HepG2 (cell line): ENCODE measurements around the gene HYCC2. TPM values are rescaled to one million over a fixed set of nuclear protein-coding genes. Genes with fewer than 3 reads are reported as not detected.

Experiments used
- AGO1 ChIP-seq: fragments of 200-400 bp; formaldehyde crosslinking; IDR thresholded peaks from 2 replicates; pipeline ENCODE4 v1.6.1; 2017; ENCODE audit warnings: mild to moderate bottlenecking, low read depth, low read length, moderate library complexity; ENCODE audit not compliant: poor library complexity, severe bottlenecking
- CBFB ChIP-seq: sonication (generic); formaldehyde crosslinking; IDR thresholded peaks from 2 replicates; pipeline ENCODE4 v1.4.0; 2020; ENCODE audit warnings: missing genetic modification reagents
- ESRRA ChIP-seq: sonication (generic); formaldehyde crosslinking; IDR thresholded peaks from 2 replicates; pipeline ENCODE4 v1.5.1; 2020; ENCODE audit warnings: mild to moderate bottlenecking, low read depth, missing genetic modification reagents
- FOXJ3 ChIP-seq: sonication (generic); formaldehyde crosslinking; IDR thresholded peaks from 2 replicates; pipeline ENCODE4 v1.4.0; 2020; ENCODE audit warnings: missing genetic modification reagents, mild to moderate bottlenecking, borderline replicate concordance
- FOXO1 ChIP-seq: sonication (generic); formaldehyde crosslinking; IDR thresholded peaks from 2 replicates; pipeline ENCODE4 v1.4.0; 2020; ENCODE audit warnings: missing genetic modification reagents
- HES4 ChIP-seq: sonication (generic); formaldehyde crosslinking; IDR thresholded peaks from 2 replicates; pipeline ENCODE4 v1.9.0; 2021; ENCODE audit warnings: mild to moderate bottlenecking, missing genetic modification reagents, borderline replicate concordance
- JUND ChIP-seq: sonication (generic); formaldehyde crosslinking; IDR thresholded peaks from 2 replicates; pipeline ENCODE4 v1.8.0; 2022; ENCODE audit warnings: mild to moderate bottlenecking, missing genetic modification reagents
- KLF13 ChIP-seq: sonication (generic); formaldehyde crosslinking; IDR thresholded peaks from 2 replicates; pipeline ENCODE4 v1.4.0; 2020; ENCODE audit warnings: mild to moderate bottlenecking, missing genetic modification reagents
- MIER2 ChIP-seq: IDR thresholded peaks from 2 replicates; pipeline ENCODE4 v1.6.1; 2016; ENCODE audit warnings: missing biosample characterization, missing genetic modification reagents
- NBN ChIP-seq: fragments of 450-650 bp; conservative IDR thresholded peaks from 2 replicates; pipeline ENCODE4 v1.6.1; 2017
- NFRKB ChIP-seq: fragments of 450-650 bp; IDR thresholded peaks from 2 replicates; pipeline ENCODE4 v1.6.1; 2017
- PTBP1 ChIP-seq: fragments of 200-400 bp; formaldehyde crosslinking; IDR thresholded peaks from 2 replicates; pipeline ENCODE4 v1.6.1; 2018; ENCODE audit warnings: low read length, low read depth; ENCODE audit not compliant: poor library complexity, severe bottlenecking
- RARA ChIP-seq: IDR thresholded peaks from 2 replicates; pipeline ENCODE4 v1.6.1; 2016; ENCODE audit warnings: missing genetic modification reagents, missing compliant biosample characterization
- TAF15 ChIP-seq: fragments of 200-400 bp; formaldehyde crosslinking; IDR thresholded peaks from one replicate; pipeline ENCODE4 v1.6.1; 2018; ENCODE audit warnings: mild to moderate bottlenecking, low read depth, low read length; ENCODE audit not compliant: poor library complexity, severe bottlenecking
- TSC22D2 ChIP-seq: sonication (generic); formaldehyde crosslinking; IDR thresholded peaks from 2 replicates; pipeline ENCODE4 v1.5.1; 2020; ENCODE audit warnings: missing genetic modification reagents, mild to moderate bottlenecking, borderline replicate concordance
- ZC3H4 ChIP-seq: sonication (generic); formaldehyde crosslinking; IDR thresholded peaks from 2 replicates; pipeline ENCODE4 v1.4.0; 2020; ENCODE audit warnings: missing genetic modification reagents, borderline replicate concordance
- ZFP62 ChIP-seq: sonication (generic); formaldehyde crosslinking; IDR thresholded peaks from 2 replicates; pipeline ENCODE4 v1.4.0; 2020; ENCODE audit warnings: missing genetic modification reagents
- ZNF460 ChIP-seq: sonication (generic); formaldehyde crosslinking; IDR thresholded peaks from 2 replicates; pipeline ENCODE4 v1.5.1; 2020; ENCODE audit warnings: missing genetic modification reagents, mild to moderate bottlenecking, borderline replicate concordance
- ZNF569 ChIP-seq: sonication (generic); formaldehyde crosslinking; IDR thresholded peaks from 2 replicates; pipeline ENCODE4 v1.5.0; 2020; ENCODE audit warnings: mild to moderate bottlenecking, missing genetic modification reagents, moderate library complexity, borderline replicate concordance
- ZSCAN5A ChIP-seq: sonication (generic); formaldehyde crosslinking; IDR thresholded peaks from 2 replicates; pipeline ENCODE4 v1.8.0; 2022; ENCODE audit warnings: mild to moderate bottlenecking, missing genetic modification reagents, borderline replicate concordance
- polyA plus RNA-seq, 8 experiments: library from polyadenylated mRNA; depleted of rRNA in 3 of 8; stranded (reverse) in 7 of 8; unstranded in 1 of 8; fragments of >200 nt; fragmentation: Illumina TruSeq in 4 of 8; extraction: Trizol in 4 of 8; gene quantifications; 2 replicates each; pipeline versions ENCODE4 v1.2.1 to v1.2.3, GENCODE V29; 2011 to 2016; ENCODE audit warnings: low read depth in 4 of 8, missing spikeins in 1 of 8, mixed read lengths in 1 of 8; ENCODE audit not compliant: insufficient read depth in 1 of 8
- total RNA-seq, 5 experiments: library from RNA; depleted of rRNA; stranded (reverse); fragments of >200 nt; fragmentation: Illumina TruSeq; extraction: Trizol; gene quantifications; 2 replicates each; pipeline ENCODE4 v1.2.3, GENCODE V29; 2016; ENCODE audit warnings: low read depth in 1 of 5
- TF ChIP-seq, protein P1 (sequence below): sonication (generic); formaldehyde crosslinking; IDR thresholded peaks from 2 replicates; pipeline ENCODE4 v1.4.0; 2020; ENCODE audit warnings: missing genetic modification reagents
- TF ChIP-seq, protein P2 (sequence below): sonication (generic); formaldehyde crosslinking; IDR thresholded peaks from 2 replicates; pipeline ENCODE4 v1.5.0; 2020; ENCODE audit warnings: mild to moderate bottlenecking, missing genetic modification reagents

HYCC2 gene
- total and polyA plus RNA-seq, 2 of the 13 experiments (the other 11 are each of a cell fraction or from before 2014, with no cell fraction given) = 4.7 to 13.9 TPM

GRCh38 chr2:201118121-201118960 lies 46.9 kb upstream of the HYCC2 start (continued):
- no peak for TF ChIP-seq RARA
- peak; percentile 35; the same call in 1 of the 2 replicates for TF ChIP-seq JUND (CRISPR knock-in tag)
- peak; percentile 62 for TF ChIP-seq PTBP1
- TF ChIP-seq MIER2 (CRISPR knock-in tag) = peak; percentile 37; the same call in 1 of the 2 replicates
- peak; percentile 45; the same call in 1 of the 2 replicates for TF ChIP-seq FOXO1
- TF ChIP-seq, protein P1, sequence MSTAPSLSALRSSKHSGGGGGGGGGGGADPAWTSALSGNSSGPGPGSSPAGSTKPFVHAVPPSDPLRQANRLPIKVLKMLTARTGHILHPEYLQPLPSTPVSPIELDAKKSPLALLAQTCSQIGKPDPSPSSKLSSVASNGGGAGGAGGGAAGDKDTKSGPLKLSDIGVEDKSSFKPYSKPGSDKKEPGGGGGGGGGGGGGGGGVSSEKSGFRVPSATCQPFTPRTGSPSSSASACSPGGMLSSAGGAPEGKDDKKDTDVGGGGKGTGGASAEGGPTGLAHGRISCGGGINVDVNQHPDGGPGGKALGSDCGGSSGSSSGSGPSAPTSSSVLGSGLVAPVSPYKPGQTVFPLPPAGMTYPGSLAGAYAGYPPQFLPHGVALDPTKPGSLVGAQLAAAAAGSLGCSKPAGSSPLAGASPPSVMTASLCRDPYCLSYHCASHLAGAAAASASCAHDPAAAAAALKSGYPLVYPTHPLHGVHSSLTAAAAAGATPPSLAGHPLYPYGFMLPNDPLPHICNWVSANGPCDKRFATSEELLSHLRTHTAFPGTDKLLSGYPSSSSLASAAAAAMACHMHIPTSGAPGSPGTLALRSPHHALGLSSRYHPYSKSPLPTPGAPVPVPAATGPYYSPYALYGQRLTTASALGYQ (CRISPR knock-in tag) = peak; percentile 86
- TF ChIP-seq TAF15 = no peak
- no peak; the same call in none of the 2 replicates for TF ChIP-seq ZC3H4 (CRISPR knock-in tag)
- TF ChIP-seq ESRRA (CRISPR knock-in tag) = peak; percentile 67
- TF ChIP-seq NBN = no peak
- peak; percentile 51 for TF ChIP-seq AGO1
- TF ChIP-seq KLF13 (CRISPR knock-in tag) = no peak
- TF ChIP-seq, protein P2, sequence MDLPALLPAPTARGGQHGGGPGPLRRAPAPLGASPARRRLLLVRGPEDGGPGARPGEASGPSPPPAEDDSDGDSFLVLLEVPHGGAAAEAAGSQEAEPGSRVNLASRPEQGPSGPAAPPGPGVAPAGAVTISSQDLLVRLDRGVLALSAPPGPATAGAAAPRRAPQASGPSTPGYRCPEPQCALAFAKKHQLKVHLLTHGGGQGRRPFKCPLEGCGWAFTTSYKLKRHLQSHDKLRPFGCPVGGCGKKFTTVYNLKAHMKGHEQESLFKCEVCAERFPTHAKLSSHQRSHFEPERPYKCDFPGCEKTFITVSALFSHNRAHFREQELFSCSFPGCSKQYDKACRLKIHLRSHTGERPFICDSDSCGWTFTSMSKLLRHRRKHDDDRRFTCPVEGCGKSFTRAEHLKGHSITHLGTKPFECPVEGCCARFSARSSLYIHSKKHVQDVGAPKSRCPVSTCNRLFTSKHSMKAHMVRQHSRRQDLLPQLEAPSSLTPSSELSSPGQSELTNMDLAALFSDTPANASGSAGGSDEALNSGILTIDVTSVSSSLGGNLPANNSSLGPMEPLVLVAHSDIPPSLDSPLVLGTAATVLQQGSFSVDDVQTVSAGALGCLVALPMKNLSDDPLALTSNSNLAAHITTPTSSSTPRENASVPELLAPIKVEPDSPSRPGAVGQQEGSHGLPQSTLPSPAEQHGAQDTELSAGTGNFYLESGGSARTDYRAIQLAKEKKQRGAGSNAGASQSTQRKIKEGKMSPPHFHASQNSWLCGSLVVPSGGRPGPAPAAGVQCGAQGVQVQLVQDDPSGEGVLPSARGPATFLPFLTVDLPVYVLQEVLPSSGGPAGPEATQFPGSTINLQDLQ = peak; percentile 95
- TF ChIP-seq CBFB (CRISPR knock-in tag) = peak; percentile 67; the same call in 1 of the 2 replicates
- peak; percentile 31; the same call in 1 of the 2 replicates for TF ChIP-seq ZSCAN5A
- no peak for TF ChIP-seq ZNF569 (CRISPR knock-in tag)
- 0 out of 2 replicates have a peak, but pooled peaks have one; percentile 38 for TF ChIP-seq HES4 (CRISPR knock-in tag)
- TF ChIP-seq NFRKB = no peak
- no peak for TF ChIP-seq ZFP62 (CRISPR knock-in tag)
- TF ChIP-seq FOXJ3 (CRISPR knock-in tag) = peak; percentile 30; the same call in 1 of the 2 replicates
- no peak for TF ChIP-seq TSC22D2 (CRISPR knock-in tag)
- peak; percentile 62; the same call in 1 of the 2 replicates for TF ChIP-seq ZNF460 (CRISPR knock-in tag)
